ENCODE measurements around the gene FAM9A.

DNA sequence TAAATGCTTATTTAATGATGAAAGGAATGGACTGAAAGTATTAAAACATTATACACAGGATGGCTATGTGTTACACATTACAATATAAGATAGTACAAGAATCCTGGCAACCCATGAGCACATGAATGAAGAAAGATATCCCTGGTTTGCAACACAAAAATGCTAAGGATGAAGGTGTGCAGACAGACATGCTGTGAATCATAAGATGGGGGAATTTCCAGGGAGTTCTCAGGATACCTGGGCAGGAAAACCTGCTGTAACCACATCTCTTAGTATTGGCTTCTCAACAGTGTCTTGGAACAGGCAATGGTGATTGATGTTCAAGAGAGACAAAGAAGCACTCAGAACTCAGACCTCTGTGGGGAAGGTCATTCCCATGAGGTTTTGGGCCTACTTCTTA, 45.4 kb downstream of the FAM9A start:
- TF ChIP-seq, protein P1, sequence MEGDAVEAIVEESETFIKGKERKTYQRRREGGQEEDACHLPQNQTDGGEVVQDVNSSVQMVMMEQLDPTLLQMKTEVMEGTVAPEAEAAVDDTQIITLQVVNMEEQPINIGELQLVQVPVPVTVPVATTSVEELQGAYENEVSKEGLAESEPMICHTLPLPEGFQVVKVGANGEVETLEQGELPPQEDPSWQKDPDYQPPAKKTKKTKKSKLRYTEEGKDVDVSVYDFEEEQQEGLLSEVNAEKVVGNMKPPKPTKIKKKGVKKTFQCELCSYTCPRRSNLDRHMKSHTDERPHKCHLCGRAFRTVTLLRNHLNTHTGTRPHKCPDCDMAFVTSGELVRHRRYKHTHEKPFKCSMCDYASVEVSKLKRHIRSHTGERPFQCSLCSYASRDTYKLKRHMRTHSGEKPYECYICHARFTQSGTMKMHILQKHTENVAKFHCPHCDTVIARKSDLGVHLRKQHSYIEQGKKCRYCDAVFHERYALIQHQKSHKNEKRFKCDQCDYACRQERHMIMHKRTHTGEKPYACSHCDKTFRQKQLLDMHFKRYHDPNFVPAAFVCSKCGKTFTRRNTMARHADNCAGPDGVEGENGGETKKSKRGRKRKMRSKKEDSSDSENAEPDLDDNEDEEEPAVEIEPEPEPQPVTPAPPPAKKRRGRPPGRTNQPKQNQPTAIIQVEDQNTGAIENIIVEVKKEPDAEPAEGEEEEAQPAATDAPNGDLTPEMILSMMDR (conservative IDR thresholded peaks at IDR 0.05; ENCODE audit: low read depth, low read length): no peak
- TF ChIP-seq EZH2 (IDR thresholded peaks at IDR 0.05; ENCODE audit: borderline replicate concordance, low read depth, low read length, poor library complexity, severe bottlenecking): no peak
